GM18526 (cell line): ENCODE measurements around the gene RPLP2.
A peak's percentile ranks its signal among the peaks of the same experiment; 100 is the strongest.

ENCODE experiments used
- POLR2A ChIP-seq: IDR thresholded peaks from 3 replicates; pipeline ENCODE4 v1.6.1; 2011; ENCODE audit not compliant: insufficient read length; ENCODE audit errors: extremely low read depth

The RPLP2 gene

GRCh38 chr11:809287-810039, at the start of gene RPLP2:
Gene RPLP2 (plus strand): TSS chr11:809967. CDS start chr11:810235, 268 bp downstream.
- TF ChIP-seq POLR2A = peak; percentile 93

- no peak for TF ChIP-seq POLR2A
Observed at GRCh38 chr11:760236-760635, 49.5 kb upstream of the RPLP2 start.

GRCh38 chr11:761526-762108, 48.1 kb upstream of the RPLP2 start:
- no peak for TF ChIP-seq POLR2A

- no peak for TF ChIP-seq POLR2A
Observed at GRCh38 chr11:762421-763072, 47.2 kb upstream of the RPLP2 start.

- no peak for TF ChIP-seq POLR2A
Observed at GRCh38 chr11:763073-763463, 46.7 kb upstream of the RPLP2 start.

- no peak for TF ChIP-seq POLR2A
Observed at GRCh38 chr11:763549-764321, 46.0 kb upstream of the RPLP2 start.

- no peak for TF ChIP-seq POLR2A
Observed at GRCh38 chr11:764322-765024, 45.3 kb upstream of the RPLP2 start.

GRCh38 chr11:765025-765801, 44.6 kb upstream of the RPLP2 start:
- TF ChIP-seq POLR2A = no peak

- TF ChIP-seq POLR2A = no peak
Observed at GRCh38 chr11:765802-766091, 44.0 kb upstream of the RPLP2 start.

GRCh38 chr11:766106-766935, 43.4 kb upstream of the RPLP2 start:
- no peak for TF ChIP-seq POLR2A

- no peak for TF ChIP-seq POLR2A
Observed at GRCh38 chr11:766936-767210, 42.9 kb upstream of the RPLP2 start.

- no peak for TF ChIP-seq POLR2A
Observed at GRCh38 chr11:767238-767637, 42.5 kb upstream of the RPLP2 start.

- TF ChIP-seq POLR2A = no peak
Observed at GRCh38 chr11:769887-770641, 39.7 kb upstream of the RPLP2 start.
